Prostate gland (tissue), 2 donors: ENCODE measurements around the gene PLPP1. TPM values are rescaled to one million over a fixed set of nuclear protein-coding genes. Genes with fewer than 3 reads are reported as not detected.
A peak's percentile ranks its signal among the peaks of the same experiment; 100 is the strongest.

ENCODE experiments used
- DNase-seq: peaks from one replicate; pipeline ENCODE4 v3.0.0-alpha.2; 2019; ENCODE audit warnings: low spot score
- H3K27ac ChIP-seq, 2 donors: fragments of 200-600 bp; sonication (generic); 2 replicates each; pipeline ENCODE4 v1.5.1; 2017 to 2019
- H3K27me3 ChIP-seq: fragments of 200-600 bp; sonication (generic); replicated peaks from 2 replicates; pipeline ENCODE4 v1.5.1; 2019; ENCODE audit not compliant: insufficient read depth
- H3K36me3 ChIP-seq, 2 donors: fragments of 200-600 bp; sonication (generic); 1 replicate in 1 of 2; 2 replicates in 1 of 2; pipeline versions ENCODE4 v1.5.1 to v1.8.1; 2017 to 2019
- H3K4me1 ChIP-seq: fragments of 200-600 bp; sonication (generic); replicated peaks from 2 replicates; pipeline ENCODE4 v1.5.1; 2019
- H3K4me3 ChIP-seq, 2 donors: fragments of 200-600 bp; sonication (generic); 2 replicates each; pipeline ENCODE4 v1.5.1; 2017 to 2019
- H3K9me3 ChIP-seq: fragments of 200-600 bp; sonication (generic); 2 replicates; pipeline ENCODE4 v1.5.1; 2017
- CTCF ChIP-seq, 4 experiments: fragments of 200-600 bp in 2 of 4; fragments of 450-650 bp in 2 of 4; sonication (generic) in 2 of 4; IDR thresholded peaks; 1 replicate in 3 of 4; 2 replicates in 1 of 4; pipeline ENCODE4 v1.5.1; 2016 to 2019; ENCODE audit warnings: antibody characterized with exemption in 4 of 4, mild to moderate bottlenecking in 2 of 4, moderate library complexity in 2 of 4
- POLR2A ChIP-seq: fragments of 450-650 bp; IDR thresholded peaks from one replicate; pipeline ENCODE4 v1.6.1; 2016; ENCODE audit warnings: antibody characterized with exemption, mild to moderate bottlenecking
- POLR2AphosphoS5 ChIP-seq: sonication (generic); formaldehyde crosslinking; IDR thresholded peaks from one replicate; pipeline ENCODE4 v1.6.1; 2017; ENCODE audit warnings: antibody characterized with exemption
- WGBS: methylation state at CpG from one replicate; pipeline ENCODE4 v1.1.5; 2018; 5-methylcytosine and 5-hydroxymethylcytosine counted together
- intact Hi-C: fragments of 100-400 bp; cut with DNase I; formaldehyde crosslinking; loops from one replicate; pipeline ENCODE4 v1.14.2; 2022
- total RNA-seq, 2 donors: library from RNA; depleted of rRNA; stranded (reverse); fragments of >200 nt; gene quantifications; one replicate each; pipeline ENCODE4 v1.1.0, GENCODE V29; 2016

PLPP1 gene
- total RNA-seq, 2 donors from 2014 or later = 823 to 5,059 TPM

- Histone ChIP-seq H3K4me1 (peaks cover 12% of the 10 kb centered on the region), H3K9me3 (no peaks in the 10 kb centered on the region), H3K36me3 (no peaks in the 10 kb centered on the region), H3K27me3 (no peaks in the 10 kb centered on the region), H3K27ac (no peak overlapping the region), H3K4me3 (no peak overlapping the region)
- no peak for DNase-seq
- intact Hi-C loops = no loop called here
- TF ChIP-seq POLR2A = no peak
- TF ChIP-seq POLR2AphosphoS5 = no peak
- TF ChIP-seq CTCF (IDR thresholded peaks at IDR 0.05) = no peak
- 83% methylated on average over 1 of the region's 1 CpG for WGBS
Measured at GRCh38 chr5:55472642-55473041, 62.1 kb downstream of the PLPP1 start.

DNA sequence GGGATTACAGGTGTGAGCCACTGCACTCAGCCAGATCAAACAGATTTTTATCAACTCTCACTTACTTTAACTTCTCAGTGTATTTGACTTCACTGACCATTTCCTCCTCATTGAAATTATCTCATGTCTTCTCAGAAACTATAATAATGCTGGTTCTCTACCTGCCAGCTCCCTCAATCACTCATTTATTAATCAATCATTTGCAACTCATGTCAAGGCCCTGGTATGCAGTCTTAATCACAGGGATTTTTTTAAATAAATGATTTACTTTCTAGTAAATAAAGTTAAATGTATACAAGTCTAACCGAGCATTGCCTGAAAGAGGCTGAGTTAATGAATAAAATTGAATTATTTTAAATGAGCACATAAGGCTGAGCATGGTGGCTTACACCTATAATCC lies 63.3 kb downstream of the PLPP1 start:
- no peak for DNase-seq

GRCh38 chr5:55470282-55470681 lies 64.5 kb downstream of the PLPP1 start:
- TF ChIP-seq POLR2AphosphoS5 = no peak
- no peak for TF ChIP-seq CTCF (IDR thresholded peaks at IDR 0.05)
- TF ChIP-seq POLR2A = no peak
- DNase-seq = no peak
- no peaks in the 10 kb centered on the region for H3K9me3 ChIP-seq
- no peaks in the 10 kb centered on the region for H3K27me3 ChIP-seq
- intact Hi-C loops = no loop called here
- H3K36me3 ChIP-seq = no peaks in the 10 kb centered on the region
- peaks cover 11% of the 10 kb centered on the region for H3K4me1 ChIP-seq
- no peak overlapping the region for H3K4me3 ChIP-seq
- no peak overlapping the region for H3K27ac ChIP-seq
- 69% methylated on average over 1 of the region's 1 CpG for WGBS

More for the DNA sequence above, 63.3 kb downstream of the PLPP1 start:
- Histone ChIP-seq H3K36me3 (no peaks in the 10 kb centered on the region), H3K4me1 (peaks cover 11% of the 10 kb centered on the region), H3K9me3 (no peaks in the 10 kb centered on the region), H3K4me3 (no peak overlapping the region), H3K27ac (no peak overlapping the region), H3K27me3 (no peaks in the 10 kb centered on the region)
- 93% methylated on average over 1 of the region's 1 CpG for WGBS
- intact Hi-C loops = no loop called here
- TF ChIP-seq POLR2A (no peak), CTCF (IDR thresholded peaks at IDR 0.05) (no peak), POLR2AphosphoS5 (no peak)

DNA sequence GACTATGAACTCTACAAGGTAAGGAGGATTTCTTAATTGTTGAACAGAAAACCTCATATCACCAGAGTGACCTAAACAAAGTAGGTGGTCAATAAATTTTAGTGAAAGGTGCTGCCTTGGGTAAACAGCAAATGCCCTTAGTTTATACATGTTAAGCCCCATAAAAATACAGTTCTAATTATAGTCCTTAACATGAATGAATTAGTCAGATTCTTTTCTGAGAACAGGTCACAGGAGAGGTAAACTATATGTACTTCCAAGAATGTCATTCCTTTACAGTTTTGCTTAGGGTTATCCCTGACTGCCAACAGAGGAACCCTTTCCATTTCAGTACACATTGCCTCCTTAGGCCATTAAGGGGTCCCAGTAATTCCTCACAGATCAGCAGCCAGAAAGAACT lies 64.9 kb downstream of the PLPP1 start:
- TF ChIP-seq CTCF (IDR thresholded peaks at IDR 0.05) (no peak), POLR2AphosphoS5 (no peak), POLR2A (no peak)
- Histone ChIP-seq H3K4me3 (no peak overlapping the region), H3K36me3 (no peaks in the 10 kb centered on the region), H3K27me3 (no peaks in the 10 kb centered on the region), H3K4me1 (peaks cover 11% of the 10 kb centered on the region), H3K9me3 (no peaks in the 10 kb centered on the region), H3K27ac (no peak overlapping the region)
- DNase-seq = no peak
- intact Hi-C loops = no loop called here

DNA sequence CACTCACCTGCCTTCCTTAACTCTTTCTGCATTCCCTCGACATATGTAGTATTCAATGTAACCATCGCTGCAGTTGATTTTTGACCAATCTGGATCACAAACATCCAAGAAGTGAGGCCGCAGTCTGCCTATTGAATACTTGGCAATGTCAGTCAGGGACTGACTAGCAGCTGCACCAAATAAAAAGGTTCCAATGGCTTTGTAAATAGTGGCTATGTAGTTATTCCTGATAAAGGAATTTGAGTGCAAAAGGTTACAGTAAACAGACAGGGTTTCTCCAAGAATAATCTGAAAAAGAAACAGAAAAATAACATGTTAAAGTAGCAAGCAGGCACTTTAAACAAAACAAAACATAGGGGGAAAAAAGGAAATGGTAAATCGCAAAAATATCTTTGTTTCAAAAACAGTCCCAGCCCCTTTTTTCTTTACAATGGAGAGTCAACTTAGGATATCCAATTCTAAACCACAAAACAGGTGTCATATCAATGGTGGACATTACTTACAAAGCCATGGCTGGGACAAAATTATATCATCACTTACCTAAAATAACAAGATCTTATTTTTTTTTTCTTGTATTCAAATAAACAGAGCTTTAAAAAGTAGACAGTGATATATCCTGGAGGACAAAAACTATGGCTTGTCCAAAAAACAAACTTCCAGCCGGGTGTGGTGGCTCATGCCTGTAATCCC lies 66.8 kb downstream of the PLPP1 start:
- Histone ChIP-seq H3K4me1 (peaks cover 11% of the 10 kb centered on the region), H3K27ac (peak overlapping the region; percentile 38 to 55), H3K9me3 (no peaks in the 10 kb centered on the region), H3K4me3 (no peak overlapping the region), H3K27me3 (no peaks in the 10 kb centered on the region), H3K36me3 (no peaks in the 10 kb centered on the region)
- WGBS = 45% methylated on average over 5 of the region's 5 CpGs
- intact Hi-C loops = no loop called here
- DNase-seq = no peak
- TF ChIP-seq CTCF (IDR thresholded peaks at IDR 0.05) (no peak), POLR2A (no peak), POLR2AphosphoS5 (peak; percentile 29)
